Pancreas (tissue), 10 donors: ENCODE results near the gene CAPN11. TPM values are rescaled to one million over a fixed set of nuclear protein-coding genes. Genes with fewer than 3 reads are reported as not detected.

Experiments used
- ATAC-seq, 4 donors: fragments of 200-7000 bp; cut with Tn5 transposase; one replicate each; pipeline versions ENCODE4 v1.8.0 to v1.9.1; 2020; ENCODE audit warnings: mild to moderate bottlenecking in 4 of 4, moderate library complexity in 4 of 4
- DNase-seq, 6 donors: peaks; one replicate each; pipeline ENCODE4 v3.0.0-alpha.2; 2020
- FAIRE-seq: peaks from 2 replicates; lab custom pipeline; 2012; peaks lifted over from hg19 to GRCh38; lab: Jason Lieb, UNC
- H3K27ac ChIP-seq, 4 donors: fragments of 200-600 bp; sonication (generic); 1 replicate in 3 of 4; 2 replicates in 1 of 4; pipeline versions ENCODE4 v1.5.0 to v1.8.0; 2020
- H3K27me3 ChIP-seq, 4 donors: fragments of 200-600 bp; one replicate each; pipeline ENCODE4 v1.8.0; 2021
- H3K36me3 ChIP-seq, 3 donors: fragments of 200-600 bp; sonication (generic) in 1 of 3; one replicate each; pipeline versions ENCODE4 v1.5.0 to v1.8.0; 2020 to 2021
- H3K4me1 ChIP-seq, 3 donors: fragments of 200-600 bp; one replicate each; pipeline ENCODE4 v1.8.0; 2021
- H3K4me3 ChIP-seq, 4 donors: fragments of 200-600 bp; sonication (generic) in 2 of 4; one replicate each; pipeline versions ENCODE4 v1.5.0 to v1.8.0; 2020 to 2021
- H3K9me3 ChIP-seq, 4 donors: fragments of 200-600 bp; one replicate each; pipeline ENCODE4 v1.8.0; 2021
- CTCF ChIP-seq, 4 donors: fragments of 200-600 bp; sonication (generic) in 3 of 4; IDR thresholded peaks; one replicate each; pipeline versions ENCODE4 v1.5.0 to v1.8.0; 2021; ENCODE audit warnings: antibody characterized with exemption in 4 of 4
- WGBS, 2 donors: extraction: QIAGEN DNeasy Blood & Tissue Kit; methylation state at CpG; one replicate each; pipeline ENCODE4 v1.1.7; 2013; 5-methylcytosine and 5-hydroxymethylcytosine counted together
- intact Hi-C, 3 donors: fragments of 100-400 bp; cut with DNase I; formaldehyde crosslinking; loops; one replicate each; pipeline versions ENCODE4 v1.11.1 to v1.14.2; 2022
- polyA plus RNA-seq, 2 donors: library from polyadenylated mRNA; stranded (reverse); fragments of 200-250 nt; gene quantifications; one replicate each; pipeline ENCODE4 v1.2.3, GENCODE V29; 2013
- total RNA-seq, 6 donors: library from RNA; stranded (reverse); fragmentation: NEBNext Ultra II Directional in 4 of 6; extraction: Animal tissue kit (Norgen Biotek cat#: 25700) in 4 of 6; gene quantifications; one replicate each; pipeline versions ENCODE4 v1.2.1 to v1.2.4, GENCODE V29; 2021 to 2023
- donor health status: healthy with polysubstance abuse.
- donor health status: DM: no; HTN: no; CAD: no; lungs with moderate emphysema.
- donor health status: DM: no; HTN: no; CAD: no.
- donor health status: control.
- donor health status: control.
- donor health status: Bipolar disorder and iron deficiency.
- donor health status: DM: yes; HTN: yes; CAD: no.
- donor health status: DM: no; HTN: no; CAD: no.
- donor health status: DM: no; HTN: no; CAD: no.
- donor health status: DM: yes; HTN: yes; CAD: no.

The CAPN11 gene
- total and polyA plus RNA-seq, 8 donors: 0.06 to 0.76 (median 0.19) TPM; not detected in 2

- FAIRE-seq: no peak
- intact Hi-C loops: no loop called here
Observed at GRCh38 chr6:44156494-44157151, 2.0 kb upstream of the CAPN11 start.

GRCh38 chr6:44157152-44157521 lies 1.5 kb upstream of the CAPN11 start:
- no peaks in the 10 kb centered on the region for H3K9me3 ChIP-seq
- TF ChIP-seq CTCF (IDR thresholded peaks at IDR 0.05): no peak
- no peaks in the 10 kb centered on the region for H3K27me3 ChIP-seq
- no peaks in the 10 kb centered on the region for H3K36me3 ChIP-seq
- peak overlapping the region; percentile 23 to 52 (median 44) for H3K27ac ChIP-seq
- ATAC-seq (peak in 1 of 4 donors; percentile 5), DNase-seq (no peak), FAIRE-seq (no peak)
- intact Hi-C loops: no loop called here
- 79 to 89% methylated on average over 11 of the region's 11 CpGs for WGBS, 2 donors
- no peak overlapping the region for H3K4me3 ChIP-seq
- peaks cover 13 to 20% (median 18%) of the 10 kb centered on the region in 3 donors for H3K4me1 ChIP-seq

More at GRCh38 chr6:44156494-44157151, 2.0 kb upstream of the CAPN11 start:
- TF ChIP-seq CTCF (IDR thresholded peaks at IDR 0.05): no peak
- ATAC-seq (peak; percentile 64 to 85 (median 79)), DNase-seq (peak in 4 of 6 donors; percentile 64 to 76 (median 69))
- H3K36me3 ChIP-seq: no peaks in the 10 kb centered on the region
- peak overlapping the region; percentile 23 to 52 (median 44) for H3K27ac ChIP-seq
- H3K4me1 ChIP-seq: peaks cover 13 to 20% (median 18%) of the 10 kb centered on the region in 3 donors
- no peaks in the 10 kb centered on the region for H3K9me3 ChIP-seq
- H3K27me3 ChIP-seq: no peaks in the 10 kb centered on the region
- H3K4me3 ChIP-seq: no peak overlapping the region
- 44 to 47% methylated on average over 9 of the region's 9 CpGs for WGBS, 2 donors

- H3K4me3 ChIP-seq: no peak overlapping the region
- FAIRE-seq (no peak), DNase-seq (peak in 1 of 6 donors; percentile 36), ATAC-seq (peak in 2 of 4 donors; percentile 17 to 22)
- no peak for TF ChIP-seq CTCF (IDR thresholded peaks at IDR 0.05)
- H3K9me3 ChIP-seq: no peaks in the 10 kb centered on the region
- peaks cover 7 to 13% (median 11%) of the 10 kb centered on the region in 3 donors for H3K4me1 ChIP-seq
- WGBS, 2 donors: 60 to 65% methylated on average over 8 of the region's 8 CpGs
- intact Hi-C loops: no loop called here
- H3K36me3 ChIP-seq: no peaks in the 10 kb centered on the region
- no peaks in the 10 kb centered on the region for H3K27me3 ChIP-seq
- no peak overlapping the region for H3K27ac ChIP-seq
Observed at GRCh38 chr6:44161997-44162338, 3.3 kb downstream of the CAPN11 start.

GRCh38 chr6:44162876-44163625 lies 4.4 kb downstream of the CAPN11 start:
- H3K36me3 ChIP-seq: no peaks in the 10 kb centered on the region
- no peak overlapping the region for H3K4me3 ChIP-seq
- no peaks in the 10 kb centered on the region for H3K27me3 ChIP-seq
- H3K27ac ChIP-seq: peak overlapping the region in 2 of 4 donors; percentile 18 to 33
- FAIRE-seq: no peak
- H3K9me3 ChIP-seq: no peaks in the 10 kb centered on the region
- WGBS, 2 donors: 60 to 69% methylated on average over 8 of the region's 8 CpGs
- peak in 2 of 6 donors; percentile 61 to 64 for DNase-seq
- H3K4me1 ChIP-seq: peaks cover 5 to 7% (median 6%) of the 10 kb centered on the region in 3 donors
- ATAC-seq: peak; percentile 77 to 89 (median 82)
- TF ChIP-seq CTCF (IDR thresholded peaks at IDR 0.05): no peak
- intact Hi-C loops: no loop called here
